Measurements from ENCODE around the gene PAPLN. TPM values are rescaled to one million over a fixed set of nuclear protein-coding genes. Genes with fewer than 3 reads are reported as not detected.
"Not testable (repeated sequence)": the region's sequence is repeated elsewhere in the genome, so short reads cannot be mapped to it uniquely, and the experiment has no call there.

The PAPLN gene
- total RNA-seq, result 20.2 TPM
- long read RNA-seq, full-length matches to known transcripts, result 13 of 55 reads
- long read RNA-seq, partial matches to known transcripts, result 18 of 55 reads
- long read RNA-seq, other reads (novel, unspliced or antisense), result 24 of 55 reads

GRCh38 chr14:73237219-73237785 is at the start of gene PAPLN:
TSS of gene PAPLN (plus strand) at chr14:73237506. CDS start at chr14:73239779, 2,273 bp downstream.
- TF ChIP-seq CTCF (IDR thresholded peaks at IDR 0.05), result no peak
- intact Hi-C loops (cut with DNase I), result no loop called here
- peaks cover 14% of the 10 kb centered on the region for H3K27me3 ChIP-seq
- H3K4me3 ChIP-seq, result peak within 1 kb of the TSS; percentile 56
- no peaks in the 10 kb centered on the region for H3K36me3 ChIP-seq
- H3K27ac ChIP-seq, result no peak within 1 kb of the TSS
- ATAC-seq (peak; percentile 71), DNase-seq (no peak)
- H3K9me3 ChIP-seq, result no peaks in the 10 kb centered on the region
- peaks cover 55% of the 10 kb centered on the region for H3K4me1 ChIP-seq

GRCh38 chr14:73188501-73188911 is 48.8 kb upstream of the PAPLN start:
- intact Hi-C loops (cut with DNase I), result no loop called here
- H3K4me1 ChIP-seq, result no peaks in the 10 kb centered on the region

GRCh38 chr14:73189651-73190050 is 47.7 kb upstream of the PAPLN start:
- peaks cover 61% of the 10 kb centered on the region for H3K36me3 ChIP-seq
- no peak for DNase-seq
- H3K27ac ChIP-seq, result no peak overlapping the region
- intact Hi-C loops (cut with DNase I), result no loop called here
- no peak for TF ChIP-seq CTCF (IDR thresholded peaks at IDR 0.05)
- no peaks in the 10 kb centered on the region for H3K4me1 ChIP-seq
- H3K9me3 ChIP-seq, result no peaks in the 10 kb centered on the region
- no peaks in the 10 kb centered on the region for H3K27me3 ChIP-seq
- H3K4me3 ChIP-seq, result no peak overlapping the region
- no peak for ATAC-seq

More at GRCh38 chr14:73188501-73188911, 48.8 kb upstream of the PAPLN start:
- Histone ChIP-seq H3K27me3 (no peaks in the 10 kb centered on the region), H3K27ac (no peak overlapping the region), H3K4me3 (no peak overlapping the region), H3K9me3 (no peaks in the 10 kb centered on the region), H3K36me3 (peaks cover 50% of the 10 kb centered on the region)
- ATAC-seq (no peak), DNase-seq (no peak)
- no peak for TF ChIP-seq CTCF (IDR thresholded peaks at IDR 0.05)

- ATAC-seq, result no peak
- Histone ChIP-seq H3K4me1 (no peaks in the 10 kb centered on the region), H3K4me3 (no peak overlapping the region), H3K9me3 (no peaks in the 10 kb centered on the region), H3K36me3 (peaks cover 72% of the 10 kb centered on the region), H3K27ac (no peak overlapping the region), H3K27me3 (no peaks in the 10 kb centered on the region)
- TF ChIP-seq CTCF (IDR thresholded peaks at IDR 0.05), result no peak
- DNase-seq, result no peak
- intact Hi-C loops (cut with DNase I), result no loop called here
Observed at GRCh38 chr14:73191441-73191840, 45.9 kb upstream of the PAPLN start.

GRCh38 chr14:73194306-73194705 is 43.0 kb upstream of the PAPLN start:
- H3K27me3 ChIP-seq; intact Hi-C loops (cut with DNase I); ATAC-seq; H3K4me1 ChIP-seq; H3K9me3 ChIP-seq; DNase-seq; H3K4me3 ChIP-seq; H3K27ac ChIP-seq: not testable (repeated sequence)
- peaks cover 64% of the 10 kb centered on the region for H3K36me3 ChIP-seq

GRCh38 chr14:73198253-73198652 is 39.1 kb upstream of the PAPLN start:
- H3K4me3 ChIP-seq, result no peak overlapping the region
- DNase-seq, result no peak
- no peaks in the 10 kb centered on the region for H3K9me3 ChIP-seq
- H3K27me3 ChIP-seq, result no peaks in the 10 kb centered on the region
- H3K27ac ChIP-seq, result no peak overlapping the region
- H3K36me3 ChIP-seq, result peaks cover 77% of the 10 kb centered on the region
- intact Hi-C loops (cut with DNase I), result no loop called here
- H3K4me1 ChIP-seq, result no peaks in the 10 kb centered on the region
- no peak for TF ChIP-seq CTCF (IDR thresholded peaks at IDR 0.05)
- ATAC-seq, result no peak
